Measurements from ENCODE around the gene SLC2A10.
A peak's percentile ranks its signal among the peaks of the same experiment; 100 is the strongest.
"Not testable (repeated sequence)": the region's sequence is repeated elsewhere in the genome, so short reads cannot be mapped to it uniquely, and the experiment has no call there.

The SLC2A10 gene

DNA sequence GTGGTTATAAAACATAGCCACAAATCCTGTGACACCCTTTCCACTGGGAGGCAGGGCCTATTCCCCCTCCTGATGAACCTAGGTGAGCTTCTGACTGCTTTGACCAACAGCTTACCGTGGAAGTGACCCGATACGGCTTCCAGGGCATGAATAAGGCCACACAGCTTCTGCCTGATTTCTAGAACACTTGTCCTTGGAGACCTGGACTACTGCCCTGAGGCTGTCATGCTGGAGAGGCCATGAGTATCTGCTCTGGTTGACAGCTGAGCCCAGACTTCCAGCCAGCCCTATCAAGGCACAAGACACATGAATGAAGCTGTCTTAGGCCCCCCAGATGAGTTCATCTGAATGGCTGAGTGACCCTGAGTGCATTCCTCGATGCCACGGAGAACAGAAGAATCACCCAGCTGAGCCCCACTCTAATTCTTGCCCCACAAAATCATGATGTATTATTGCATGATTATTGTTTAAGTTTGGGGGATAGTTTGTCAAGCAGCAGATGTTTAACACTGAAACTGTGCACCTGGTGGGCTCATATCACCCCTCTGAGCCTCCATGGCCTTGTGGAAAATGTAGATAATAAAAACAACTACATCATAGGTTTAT, 36.8 kb upstream of the SLC2A10 start:
- FAIRE-seq (no peak), DNase-seq (ENCODE audit: insufficient read length) (no peak)
- TF ChIP-seq POLR2AphosphoS5 (IDR thresholded peaks at IDR 0.05; ENCODE audit: low read depth, low read length) (no peak), POLR2A (IDR thresholded peaks at IDR 0.05; ENCODE audit: low read depth, low read length) (no peak), TAF1 (IDR thresholded peaks at IDR 0.05; ENCODE audit: borderline replicate concordance, low read depth, low read length) (no peak)

DNA sequence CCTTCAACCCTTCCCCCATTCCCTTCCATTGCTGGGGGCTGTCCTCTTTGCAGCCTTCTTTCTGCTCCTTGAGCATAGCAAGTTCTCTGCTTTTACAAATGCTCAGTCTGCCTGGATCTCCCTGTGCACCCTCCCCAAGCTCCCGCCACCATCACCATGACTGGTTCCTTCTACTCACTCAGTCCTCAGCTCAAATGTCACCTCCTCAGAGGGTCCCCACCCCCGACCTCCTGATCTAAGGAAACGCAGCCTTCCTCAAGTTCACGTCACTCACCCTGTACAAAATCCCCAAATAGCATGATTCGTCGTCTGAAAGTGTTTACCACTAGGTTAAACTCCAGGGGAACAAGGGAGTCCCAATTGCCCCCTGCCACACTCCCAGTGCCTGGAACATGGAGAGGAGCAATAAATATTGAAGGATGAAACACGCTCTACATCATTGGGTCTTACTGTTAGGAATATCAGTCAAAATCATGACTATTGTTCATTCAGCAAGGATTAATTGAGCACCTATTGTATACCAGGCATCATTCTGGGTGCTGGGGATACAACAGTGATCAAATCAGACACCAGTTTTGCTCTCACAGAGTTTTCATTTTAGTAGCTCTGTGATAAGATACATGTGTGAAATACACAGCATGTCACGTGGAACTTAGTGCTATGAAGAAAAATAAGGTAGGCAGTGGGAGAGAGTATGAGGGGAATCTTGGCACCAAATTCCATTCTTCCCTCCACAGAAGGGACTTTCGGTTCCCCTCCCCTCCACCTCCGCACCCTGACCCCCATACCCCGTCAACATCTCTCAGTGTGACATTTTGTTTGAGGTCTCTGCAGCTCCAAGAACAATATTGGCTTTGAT, 35.8 kb upstream of the SLC2A10 start:
- DNase-seq (ENCODE audit: insufficient read length), result no peak
- no peak for FAIRE-seq
- TF ChIP-seq POLR2AphosphoS5 (IDR thresholded peaks at IDR 0.05; ENCODE audit: low read depth, low read length), result no peak
- no peak for TF ChIP-seq POLR2A (IDR thresholded peaks at IDR 0.05; ENCODE audit: low read depth, low read length)

- FAIRE-seq (no peak), DNase-seq (ENCODE audit: insufficient read length) (no peak)
- TF ChIP-seq POLR2AphosphoS5 (IDR thresholded peaks at IDR 0.05; ENCODE audit: low read depth, low read length) (no peak), TAF1 (IDR thresholded peaks at IDR 0.05; ENCODE audit: borderline replicate concordance, low read depth, low read length) (no peak)
These were observed 35.0 kb upstream of the SLC2A10 start for GRCh38 chr20:46674253-46675083.

DNA sequence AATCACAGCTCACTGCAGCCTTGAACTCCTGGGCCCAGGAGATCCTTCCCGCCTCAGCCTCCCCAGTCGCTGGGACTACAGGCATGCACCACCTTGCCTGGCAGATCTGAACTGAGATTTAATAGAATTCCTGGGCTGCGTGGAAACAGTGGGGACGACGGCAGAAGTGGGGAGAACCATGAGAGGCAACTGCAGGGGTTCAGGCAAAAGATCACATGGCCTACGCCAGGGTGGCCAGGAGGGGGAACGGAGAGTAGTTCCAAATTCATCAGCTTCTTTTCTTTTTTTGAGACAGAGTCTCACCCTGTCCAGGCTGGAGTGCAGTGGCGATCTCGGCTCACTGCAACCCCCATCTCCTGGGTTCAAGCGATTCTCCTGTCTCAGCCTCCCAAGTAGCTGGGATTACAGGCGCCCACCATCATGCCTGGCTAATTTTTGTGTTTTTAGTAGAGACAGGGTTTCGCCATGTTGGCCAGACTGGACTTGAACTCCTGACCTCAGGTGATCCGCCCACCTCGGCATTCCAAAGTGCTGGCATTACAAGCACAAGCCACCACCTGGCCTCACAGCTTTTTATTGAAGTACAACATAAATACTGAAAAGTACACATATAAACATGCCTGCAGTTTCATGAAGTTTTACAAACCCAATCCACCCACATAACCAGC, 32.7 kb upstream of the SLC2A10 start:
- FAIRE-seq, result peak; percentile 54
- DNase-seq (ENCODE audit: insufficient read length), result not testable (repeated sequence)

GRCh38 chr20:46677608-46678007, 31.8 kb upstream of the SLC2A10 start:
- DNase-seq (ENCODE audit: insufficient read length) (no peak), FAIRE-seq (no peak)
- TF ChIP-seq POLR2A (IDR thresholded peaks at IDR 0.05; ENCODE audit: low read depth, low read length), result no peak
- no peak for TF ChIP-seq TAF1 (IDR thresholded peaks at IDR 0.05; ENCODE audit: borderline replicate concordance, low read depth, low read length)
- TF ChIP-seq POLR2AphosphoS5 (IDR thresholded peaks at IDR 0.05; ENCODE audit: low read depth, low read length), result no peak

- no peak for DNase-seq (ENCODE audit: insufficient read length)
- FAIRE-seq, result no peak
- TF ChIP-seq POLR2AphosphoS5 (IDR thresholded peaks at IDR 0.05; ENCODE audit: low read depth, low read length), result no peak
- no peak for TF ChIP-seq POLR2A (IDR thresholded peaks at IDR 0.05; ENCODE audit: low read depth, low read length)
- no peak for TF ChIP-seq TAF1 (IDR thresholded peaks at IDR 0.05; ENCODE audit: borderline replicate concordance, low read depth, low read length)
These were observed 30.9 kb upstream of the SLC2A10 start for GRCh38 chr20:46678516-46678915.

DNA sequence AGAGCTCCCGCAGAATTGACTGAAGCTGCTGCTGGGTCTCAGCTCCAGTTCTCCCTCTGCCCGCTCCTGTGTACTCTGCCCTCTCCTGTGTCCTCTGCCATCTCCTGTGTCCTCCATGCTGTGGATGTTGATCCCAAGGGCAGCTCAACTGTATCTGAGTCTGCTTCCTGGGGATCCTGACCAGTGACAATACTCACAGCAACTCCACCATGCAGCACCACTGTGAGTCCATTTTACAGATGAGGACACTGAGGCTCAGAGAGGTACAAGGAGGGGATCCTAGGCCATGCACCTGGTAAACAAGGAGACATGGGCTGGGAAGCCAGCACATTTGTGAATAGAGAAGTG, 28.8 kb upstream of the SLC2A10 start:
- FAIRE-seq, result no peak
- TF ChIP-seq POLR2AphosphoS5 (IDR thresholded peaks at IDR 0.05; ENCODE audit: low read depth, low read length), result no peak
- TF ChIP-seq TAF1 (IDR thresholded peaks at IDR 0.05; ENCODE audit: borderline replicate concordance, low read depth, low read length), result no peak
- no peak for TF ChIP-seq POLR2A (IDR thresholded peaks at IDR 0.05; ENCODE audit: low read depth, low read length)
- DNase-seq (ENCODE audit: insufficient read length), result no peak

DNA sequence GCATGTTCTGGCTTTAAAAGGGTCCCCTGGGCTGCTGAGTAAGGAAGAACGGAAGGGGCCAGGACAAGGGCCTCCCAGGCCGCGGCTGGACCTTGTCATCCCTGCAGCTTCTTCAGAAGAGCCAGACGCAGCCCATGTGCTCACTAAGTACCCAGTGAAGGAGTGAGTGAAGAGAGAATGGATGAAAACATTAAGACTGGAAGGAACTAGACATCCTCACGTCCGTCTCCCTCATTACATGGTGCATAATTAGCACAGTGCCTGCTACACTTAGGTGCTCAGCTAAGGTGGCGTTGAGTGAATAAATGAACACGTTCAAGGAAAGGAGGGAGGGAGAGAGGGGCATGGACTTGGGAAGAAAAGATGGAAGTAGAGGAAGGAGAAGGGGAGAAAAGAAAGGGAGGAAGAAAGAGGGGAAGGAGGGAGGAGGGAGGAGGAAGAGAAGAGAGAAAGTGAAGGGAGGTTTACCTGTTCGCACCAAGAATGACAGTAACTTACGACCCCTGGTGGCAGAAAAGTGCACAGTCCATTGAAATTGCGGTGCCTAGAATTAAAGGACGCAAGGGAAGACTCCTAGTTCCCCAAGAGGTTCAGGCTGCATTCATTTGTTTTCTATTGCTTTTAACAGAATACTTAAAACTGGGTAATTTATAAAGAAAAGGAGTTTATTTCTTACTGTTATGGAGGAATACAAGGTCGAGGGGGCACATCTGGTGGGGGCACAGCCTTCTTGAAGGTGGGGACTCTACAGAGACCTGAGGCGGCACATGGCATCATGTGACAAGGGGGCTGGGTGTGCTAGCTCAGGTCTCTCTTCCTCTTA, 28.2 kb upstream of the SLC2A10 start:
- TF ChIP-seq TAF1 (IDR thresholded peaks at IDR 0.05; ENCODE audit: borderline replicate concordance, low read depth, low read length), result no peak
- TF ChIP-seq POLR2AphosphoS5 (IDR thresholded peaks at IDR 0.05; ENCODE audit: low read depth, low read length), result no peak
- no peak for TF ChIP-seq POLR2A (IDR thresholded peaks at IDR 0.05; ENCODE audit: low read depth, low read length)
- DNase-seq (ENCODE audit: insufficient read length), result no peak
- FAIRE-seq, result no peak

GRCh38 chr20:46682063-46682821, 27.2 kb upstream of the SLC2A10 start:
- DNase-seq (ENCODE audit: insufficient read length), result no peak
- no peak for FAIRE-seq

GRCh38 chr20:46683011-46683667, 26.3 kb upstream of the SLC2A10 start:
- FAIRE-seq (no peak), DNase-seq (ENCODE audit: insufficient read length) (no peak)
- TF ChIP-seq TAF1 (IDR thresholded peaks at IDR 0.05; ENCODE audit: borderline replicate concordance, low read depth, low read length) (no peak), POLR2AphosphoS5 (IDR thresholded peaks at IDR 0.05; ENCODE audit: low read depth, low read length) (no peak), POLR2A (IDR thresholded peaks at IDR 0.05; ENCODE audit: low read depth, low read length) (no peak)

More at GRCh38 chr20:46682063-46682821, 27.2 kb upstream of the SLC2A10 start:
- no peak for TF ChIP-seq POLR2AphosphoS5 (IDR thresholded peaks at IDR 0.05; ENCODE audit: low read depth, low read length)
- TF ChIP-seq TAF1 (IDR thresholded peaks at IDR 0.05; ENCODE audit: borderline replicate concordance, low read depth, low read length), result no peak

Measured in GM12892 (cell line).